ENCODE measurements around the gene MYL3. TPM values are rescaled to one million over a fixed set of nuclear protein-coding genes. Genes with fewer than 3 reads are reported as not detected.

Gene MYL3
- total RNA-seq, 1 experiment from 2014 or later = not detected

- Histone ChIP-seq H3K79me2 (ENCODE audit: low read length) (no peaks in the 10 kb centered on the region), H3K9ac (ENCODE audit: low read length) (no peak overlapping the region), H3K4me1 (ENCODE audit: low read length) (no peaks in the 10 kb centered on the region), H3K4me2 (ENCODE audit: low read depth, low read length, poor library complexity, severe bottlenecking) (no peak overlapping the region), H3K27me3 (ENCODE audit: low read length) (no peaks in the 10 kb centered on the region), H3K36me3 (ENCODE audit: insufficient read depth, low read length) (no peaks in the 10 kb centered on the region), H3K27ac (ENCODE audit: low read length) (no peak overlapping the region), H3K4me3 (ENCODE audit: low read length) (no peak overlapping the region), H2AFZ (ENCODE audit: low read length) (no peak overlapping the region), H4K20me1 (ENCODE audit: insufficient read depth, low read depth, low read length) (no peaks in the 10 kb centered on the region), H3K9me2 (replicated peaks; ENCODE audit: insufficient read depth, low read length) (no peaks in the 10 kb centered on the region), H3K9me3 (ENCODE audit: low read length) (no peaks in the 10 kb centered on the region)
- no peak for DNase-seq
These were observed 26.9 kb upstream of the MYL3 start for GRCh38 chr3:46890132-46890531.

GRCh38 chr3:46889381-46890110 lies 26.3 kb upstream of the MYL3 start:
- DNase-seq = no peak
- no peak overlapping the region for H3K4me3 ChIP-seq (ENCODE audit: low read length)
- H3K27me3 ChIP-seq (ENCODE audit: low read length) = no peaks in the 10 kb centered on the region
- H3K9me3 ChIP-seq (ENCODE audit: low read length) = no peaks in the 10 kb centered on the region
- no peak overlapping the region for H2AFZ ChIP-seq (ENCODE audit: low read length)
- H3K4me1 ChIP-seq (ENCODE audit: low read length) = no peaks in the 10 kb centered on the region
- H4K20me1 ChIP-seq (ENCODE audit: insufficient read depth, low read depth, low read length) = no peaks in the 10 kb centered on the region
- no peaks in the 10 kb centered on the region for H3K9me2 ChIP-seq (replicated peaks; ENCODE audit: insufficient read depth, low read length)
- H3K36me3 ChIP-seq (ENCODE audit: insufficient read depth, low read length) = no peaks in the 10 kb centered on the region
- no peak overlapping the region for H3K4me2 ChIP-seq (ENCODE audit: low read depth, low read length, poor library complexity, severe bottlenecking)
- H3K27ac ChIP-seq (ENCODE audit: low read length) = no peak overlapping the region
- H3K79me2 ChIP-seq (ENCODE audit: low read length) = no peaks in the 10 kb centered on the region
- no peak overlapping the region for H3K9ac ChIP-seq (ENCODE audit: low read length)

GRCh38 chr3:46888705-46889104 lies 25.5 kb upstream of the MYL3 start:
- H3K4me3 ChIP-seq (ENCODE audit: low read length) = no peak overlapping the region
- H3K4me2 ChIP-seq (ENCODE audit: low read depth, low read length, poor library complexity, severe bottlenecking) = no peak overlapping the region
- H3K4me1 ChIP-seq (ENCODE audit: low read length) = no peaks in the 10 kb centered on the region
- no peaks in the 10 kb centered on the region for H4K20me1 ChIP-seq (ENCODE audit: insufficient read depth, low read depth, low read length)
- H3K9me2 ChIP-seq (replicated peaks; ENCODE audit: insufficient read depth, low read length) = no peaks in the 10 kb centered on the region
- H3K27me3 ChIP-seq (ENCODE audit: low read length) = no peaks in the 10 kb centered on the region
- H3K27ac ChIP-seq (ENCODE audit: low read length) = no peak overlapping the region
- DNase-seq = no peak
- H3K36me3 ChIP-seq (ENCODE audit: insufficient read depth, low read length) = no peaks in the 10 kb centered on the region
- H2AFZ ChIP-seq (ENCODE audit: low read length) = no peak overlapping the region
- no peaks in the 10 kb centered on the region for H3K9me3 ChIP-seq (ENCODE audit: low read length)
- H3K79me2 ChIP-seq (ENCODE audit: low read length) = no peaks in the 10 kb centered on the region
- H3K9ac ChIP-seq (ENCODE audit: low read length) = no peak overlapping the region

GRCh38 chr3:46887980-46888494 lies 24.8 kb upstream of the MYL3 start:
- Histone ChIP-seq H3K27ac (ENCODE audit: low read length) (no peak overlapping the region), H3K9ac (ENCODE audit: low read length) (no peak overlapping the region), H3K4me3 (ENCODE audit: low read length) (no peak overlapping the region), H3K79me2 (ENCODE audit: low read length) (no peaks in the 10 kb centered on the region), H3K4me1 (ENCODE audit: low read length) (no peaks in the 10 kb centered on the region), H2AFZ (ENCODE audit: low read length) (no peak overlapping the region), H4K20me1 (ENCODE audit: insufficient read depth, low read depth, low read length) (no peaks in the 10 kb centered on the region), H3K9me3 (ENCODE audit: low read length) (no peaks in the 10 kb centered on the region), H3K4me2 (ENCODE audit: low read depth, low read length, poor library complexity, severe bottlenecking) (no peak overlapping the region), H3K36me3 (ENCODE audit: insufficient read depth, low read length) (no peaks in the 10 kb centered on the region), H3K9me2 (replicated peaks; ENCODE audit: insufficient read depth, low read length) (no peaks in the 10 kb centered on the region), H3K27me3 (ENCODE audit: low read length) (no peaks in the 10 kb centered on the region)
- DNase-seq = no peak

GRCh38 chr3:46885612-46886011 lies 22.4 kb upstream of the MYL3 start:
- Histone ChIP-seq H3K4me2 (ENCODE audit: low read depth, low read length, poor library complexity, severe bottlenecking) (no peak overlapping the region), H3K27ac (ENCODE audit: low read length) (no peak overlapping the region), H3K9me3 (ENCODE audit: low read length) (no peaks in the 10 kb centered on the region), H3K27me3 (ENCODE audit: low read length) (no peaks in the 10 kb centered on the region), H3K4me3 (ENCODE audit: low read length) (no peak overlapping the region), H3K9me2 (replicated peaks; ENCODE audit: insufficient read depth, low read length) (no peaks in the 10 kb centered on the region), H3K9ac (ENCODE audit: low read length) (no peak overlapping the region), H3K79me2 (ENCODE audit: low read length) (no peaks in the 10 kb centered on the region), H2AFZ (ENCODE audit: low read length) (no peak overlapping the region), H3K36me3 (ENCODE audit: insufficient read depth, low read length) (no peaks in the 10 kb centered on the region), H3K4me1 (ENCODE audit: low read length) (no peaks in the 10 kb centered on the region), H4K20me1 (ENCODE audit: insufficient read depth, low read depth, low read length) (no peaks in the 10 kb centered on the region)
- DNase-seq = no peak

GRCh38 chr3:46884929-46885328 lies 21.7 kb upstream of the MYL3 start:
- H3K9me2 ChIP-seq (replicated peaks; ENCODE audit: insufficient read depth, low read length) = no peaks in the 10 kb centered on the region
- H4K20me1 ChIP-seq (ENCODE audit: insufficient read depth, low read depth, low read length) = no peaks in the 10 kb centered on the region
- H3K27me3 ChIP-seq (ENCODE audit: low read length) = no peaks in the 10 kb centered on the region
- no peaks in the 10 kb centered on the region for H3K36me3 ChIP-seq (ENCODE audit: insufficient read depth, low read length)
- no peaks in the 10 kb centered on the region for H3K79me2 ChIP-seq (ENCODE audit: low read length)
- no peak overlapping the region for H3K4me3 ChIP-seq (ENCODE audit: low read length)
- H3K9ac ChIP-seq (ENCODE audit: low read length) = no peak overlapping the region
- no peak for DNase-seq
- no peaks in the 10 kb centered on the region for H3K4me1 ChIP-seq (ENCODE audit: low read length)
- H2AFZ ChIP-seq (ENCODE audit: low read length) = no peak overlapping the region
- H3K9me3 ChIP-seq (ENCODE audit: low read length) = no peaks in the 10 kb centered on the region
- no peak overlapping the region for H3K4me2 ChIP-seq (ENCODE audit: low read depth, low read length, poor library complexity, severe bottlenecking)
- no peak overlapping the region for H3K27ac ChIP-seq (ENCODE audit: low read length)

- H3K36me3 ChIP-seq (ENCODE audit: insufficient read depth, low read length) = no peaks in the 10 kb centered on the region
- no peaks in the 10 kb centered on the region for H3K9me3 ChIP-seq (ENCODE audit: low read length)
- no peaks in the 10 kb centered on the region for H3K9me2 ChIP-seq (replicated peaks; ENCODE audit: insufficient read depth, low read length)
- H3K27me3 ChIP-seq (ENCODE audit: low read length) = no peaks in the 10 kb centered on the region
- DNase-seq = no peak
- no peak overlapping the region for H3K9ac ChIP-seq (ENCODE audit: low read length)
- H3K4me2 ChIP-seq (ENCODE audit: low read depth, low read length, poor library complexity, severe bottlenecking) = no peak overlapping the region
- H3K27ac ChIP-seq (ENCODE audit: low read length) = no peak overlapping the region
- H4K20me1 ChIP-seq (ENCODE audit: insufficient read depth, low read depth, low read length) = no peaks in the 10 kb centered on the region
- no peak overlapping the region for H3K4me3 ChIP-seq (ENCODE audit: low read length)
- no peak overlapping the region for H2AFZ ChIP-seq (ENCODE audit: low read length)
- no peaks in the 10 kb centered on the region for H3K4me1 ChIP-seq (ENCODE audit: low read length)
- H3K79me2 ChIP-seq (ENCODE audit: low read length) = no peaks in the 10 kb centered on the region
These were observed 21.2 kb upstream of the MYL3 start for GRCh38 chr3:46884427-46884826.

- Histone ChIP-seq H3K36me3 (ENCODE audit: insufficient read depth, low read length) (no peaks in the 10 kb centered on the region), H4K20me1 (ENCODE audit: insufficient read depth, low read depth, low read length) (no peaks in the 10 kb centered on the region), H3K9me3 (ENCODE audit: low read length) (no peaks in the 10 kb centered on the region), H3K9me2 (replicated peaks; ENCODE audit: insufficient read depth, low read length) (no peaks in the 10 kb centered on the region), H3K4me2 (ENCODE audit: low read depth, low read length, poor library complexity, severe bottlenecking) (no peak overlapping the region), H3K9ac (ENCODE audit: low read length) (no peak overlapping the region), H3K27me3 (ENCODE audit: low read length) (no peaks in the 10 kb centered on the region), H2AFZ (ENCODE audit: low read length) (no peak overlapping the region), H3K79me2 (ENCODE audit: low read length) (no peaks in the 10 kb centered on the region), H3K27ac (ENCODE audit: low read length) (no peak overlapping the region), H3K4me3 (ENCODE audit: low read length) (no peak overlapping the region), H3K4me1 (ENCODE audit: low read length) (no peaks in the 10 kb centered on the region)
- no peak for DNase-seq
These were observed 20.6 kb upstream of the MYL3 start for GRCh38 chr3:46883830-46884185.
